K562 (cell line): Measurements from ENCODE around the gene EMID1. TPM values are rescaled to one million over a fixed set of nuclear protein-coding genes. Genes with fewer than 3 reads are reported as not detected.

Experiments used
- ATF4 ChIP-seq: fragments of 450-650 bp; formaldehyde crosslinking; IDR thresholded peaks from 2 replicates; pipeline ENCODE4 v1.4.0; 2022; ENCODE audit warnings: mild to moderate bottlenecking, moderate library complexity
- CTBP1 ChIP-seq: fragments of 450-650 bp; IDR thresholded peaks from 2 replicates; pipeline ENCODE4 v1.6.1; 2016; ENCODE audit warnings: borderline replicate concordance
- CTCFL ChIP-seq: IDR thresholded peaks from 2 replicates; pipeline ENCODE4 v1.6.1; 2011; ENCODE audit warnings: borderline replicate concordance, low read depth, mild to moderate bottlenecking, moderate library complexity, low read length; ENCODE audit not compliant: insufficient read depth, poor library complexity, severe bottlenecking
- DACH1 ChIP-seq: fragments of 450-650 bp; IDR thresholded peaks from 2 replicates; pipeline ENCODE4 v1.6.1; 2018; ENCODE audit not compliant: partially characterized antibody
- EGR1 ChIP-seq: fragments of 450-650 bp; conservative IDR thresholded peaks from 2 replicates; pipeline ENCODE4 v1.6.1; 2017; ENCODE audit warnings: mild to moderate bottlenecking
- FOXM1 ChIP-seq, 2 experiments: fragments of 450-650 bp in 1 of 2; sonication (generic) in 1 of 2; formaldehyde crosslinking in 1 of 2; IDR thresholded peaks; 2 replicates each; pipeline versions ENCODE4 v1.6.1 to v1.9.0; 2017 to 2022; ENCODE audit warnings: low read depth in 2 of 2, mild to moderate bottlenecking in 2 of 2, missing genetic modification reagents in 1 of 2, moderate library complexity in 1 of 2
- FOXP1 ChIP-seq: sonication (generic); formaldehyde crosslinking; IDR thresholded peaks from 2 replicates; pipeline ENCODE4 v1.8.0; 2022; ENCODE audit warnings: mild to moderate bottlenecking, missing genetic modification reagents
- HMG20B ChIP-seq: fragments of 250-450 bp; sonication (Bioruptor Pico); IDR thresholded peaks from 2 replicates; pipeline ENCODE4 v1.5.0; 2021; ENCODE audit warnings: mild to moderate bottlenecking
- IRF9 ChIP-seq: fragments of 450-650 bp; IDR thresholded peaks from 2 replicates; pipeline ENCODE4 v1.6.1; 2016; ENCODE audit warnings: missing biosample characterization, missing genetic modification characterization
- MEF2D ChIP-seq: conservative IDR thresholded peaks from 2 replicates; pipeline ENCODE4 v1.6.1; 2016; ENCODE audit warnings: low read depth, missing genetic modification characterization, missing compliant biosample characterization
- NFRKB ChIP-seq: fragments of 450-650 bp; IDR thresholded peaks from 2 replicates; pipeline ENCODE4 v1.6.1; 2016; ENCODE audit warnings: low read depth
- POU5F1 ChIP-seq: fragments of 150-350 bp; IDR thresholded peaks from 2 replicates; pipeline ENCODE4 v1.6.1; 2014; ENCODE audit warnings: borderline replicate concordance, low read length, low read depth, mild to moderate bottlenecking; ENCODE audit not compliant: partially characterized antibody
- RAD51 ChIP-seq: fragments of 450-650 bp; IDR thresholded peaks from 2 replicates; pipeline ENCODE4 v1.7.1; 2016; ENCODE audit warnings: low read depth, mild to moderate bottlenecking, borderline replicate concordance
- U2AF1 ChIP-seq: fragments of 200-400 bp; formaldehyde crosslinking; optimal IDR thresholded peaks from 2 replicates; pipeline ENCODE3; 2017; ENCODE audit warnings: mild to moderate bottlenecking, low read depth, low read length, moderate library complexity
- ZNF175 ChIP-seq: fragments of 200-800 bp; sonication (Bioruptor generic); IDR thresholded peaks from 2 replicates; pipeline ENCODE4 v1.6.1; 2016; ENCODE audit warnings: low read depth, mild to moderate bottlenecking, missing genetic modification characterization, missing compliant biosample characterization
- ZNF395 ChIP-seq: fragments of 200-800 bp; sonication (Bioruptor generic); IDR thresholded peaks from 2 replicates; pipeline ENCODE4 v1.6.1; 2017; ENCODE audit warnings: missing genetic modification characterization, missing compliant biosample characterization
- polyA plus RNA-seq, 8 experiments: library from polyadenylated mRNA; depleted of rRNA in 4 of 8; stranded (reverse) in 5 of 8; unstranded in 3 of 8; fragments of >200 nt; fragmentation: Nextera tagmentation in 2 of 8; fragmentation: Illumina TruSeq in 1 of 8; extraction: Ambion mirVana in 2 of 8; extraction: Trizol in 1 of 8; gene quantifications; 2 replicates each; pipeline versions ENCODE4 v1.2.1 to v1.2.3, GENCODE V29; 2011 to 2014; ENCODE audit warnings: inconsistent platforms in 1 of 8, missing spikeins in 1 of 8
- total RNA-seq, 7 experiments: library from RNA; depleted of rRNA in 6 of 7; stranded (reverse); fragments of >200 nt in 6 of 7; fragmentation: Illumina TruSeq in 2 of 7; extraction: Trizol in 2 of 7; gene quantifications; 2 replicates each; pipeline versions ENCODE4 v1.2.1 to v1.2.3, GENCODE V29; 2011 to 2021; ENCODE audit warnings: low replicate concordance in 1 of 7
- TF ChIP-seq, protein P1 (sequence below): IDR thresholded peaks from 2 replicates; pipeline ENCODE4 v1.6.1; 2016; ENCODE audit warnings: missing genetic modification characterization, missing compliant biosample characterization
- TF ChIP-seq, protein P2 (sequence below): fragments of 450-650 bp; formaldehyde crosslinking; IDR thresholded peaks from 2 replicates; pipeline ENCODE4 v1.4.0; 2020; ENCODE audit warnings: mild to moderate bottlenecking, moderate library complexity

Gene EMID1
- total and polyA plus RNA-seq, 9 of the 15 experiments (the other 6 are each of a cell fraction or from before 2014, with no cell fraction given), result 0.15 to 7.2 (median 2.7) TPM

DNA sequence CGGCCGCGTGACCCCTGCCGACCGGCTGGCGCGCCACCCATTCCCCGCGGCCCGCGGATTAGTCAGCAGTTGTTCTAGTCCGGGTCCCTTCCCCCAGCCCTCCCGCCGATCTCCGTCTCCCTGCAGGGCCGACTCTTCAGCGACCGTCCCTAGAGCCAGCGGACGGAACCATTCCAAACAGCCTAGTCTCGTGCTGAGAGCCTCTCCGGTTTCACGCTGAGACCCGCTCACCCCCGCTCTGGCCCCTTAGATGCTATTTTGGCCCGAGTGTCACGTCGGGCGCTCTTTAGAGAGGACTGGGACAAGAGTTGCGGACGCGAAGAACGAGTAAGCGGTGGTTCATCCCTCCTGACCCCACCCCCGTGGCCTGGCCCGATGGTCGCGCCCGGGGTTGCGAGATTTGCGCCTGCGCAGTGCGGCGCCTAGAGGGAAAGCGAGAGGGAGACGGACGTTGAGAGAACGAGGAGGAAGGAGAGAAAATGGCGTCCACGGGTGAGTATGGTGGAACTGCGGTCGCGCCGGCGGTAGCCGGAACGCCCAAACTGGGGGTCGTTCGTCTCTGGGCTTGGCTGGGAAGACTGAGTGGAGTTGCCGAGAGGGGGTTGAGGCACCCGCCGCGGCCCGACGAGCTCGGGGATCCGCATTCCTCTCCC is 62.3 kb downstream of the EMID1 start, which contains the start of the genes EWSR1 and RHBDD3 (continued):
- TF ChIP-seq, protein P1, sequence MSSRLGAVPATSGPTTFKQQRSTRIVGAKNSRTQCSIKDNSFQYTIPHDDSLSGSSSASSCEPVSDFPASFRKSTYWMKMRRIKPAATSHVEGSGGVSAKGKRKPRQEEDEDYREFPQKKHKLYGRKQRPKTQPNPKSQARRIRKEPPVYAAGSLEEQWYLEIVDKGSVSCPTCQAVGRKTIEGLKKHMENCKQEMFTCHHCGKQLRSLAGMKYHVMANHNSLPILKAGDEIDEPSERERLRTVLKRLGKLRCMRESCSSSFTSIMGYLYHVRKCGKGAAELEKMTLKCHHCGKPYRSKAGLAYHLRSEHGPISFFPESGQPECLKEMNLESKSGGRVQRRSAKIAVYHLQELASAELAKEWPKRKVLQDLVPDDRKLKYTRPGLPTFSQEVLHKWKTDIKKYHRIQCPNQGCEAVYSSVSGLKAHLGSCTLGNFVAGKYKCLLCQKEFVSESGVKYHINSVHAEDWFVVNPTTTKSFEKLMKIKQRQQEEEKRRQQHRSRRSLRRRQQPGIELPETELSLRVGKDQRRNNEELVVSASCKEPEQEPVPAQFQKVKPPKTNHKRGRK, result no peak
- peak; percentile 98 for TF ChIP-seq NFRKB
- TF ChIP-seq DACH1, result no peak
- TF ChIP-seq U2AF1, result no peak
- TF ChIP-seq, protein P2, sequence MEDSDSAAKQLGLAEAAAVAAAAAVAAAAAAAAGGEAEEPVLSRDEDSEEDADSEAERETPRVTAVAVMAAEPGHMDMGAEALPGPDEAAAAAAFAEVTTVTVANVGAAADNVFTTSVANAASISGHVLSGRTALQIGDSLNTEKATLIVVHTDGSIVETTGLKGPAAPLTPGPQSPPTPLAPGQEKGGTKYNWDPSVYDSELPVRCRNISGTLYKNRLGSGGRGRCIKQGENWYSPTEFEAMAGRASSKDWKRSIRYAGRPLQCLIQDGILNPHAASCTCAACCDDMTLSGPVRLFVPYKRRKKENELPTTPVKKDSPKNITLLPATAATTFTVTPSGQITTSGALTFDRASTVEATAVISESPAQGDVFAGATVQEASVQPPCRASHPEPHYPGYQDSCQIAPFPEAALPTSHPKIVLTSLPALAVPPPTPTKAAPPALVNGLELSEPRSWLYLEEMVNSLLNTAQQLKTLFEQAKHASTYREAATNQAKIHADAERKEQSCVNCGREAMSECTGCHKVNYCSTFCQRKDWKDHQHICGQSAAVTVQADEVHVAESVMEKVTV, result no peak
- TF ChIP-seq MEF2D (tag), result no peak
- TF ChIP-seq EGR1, result 0 out of 2 replicates have a peak, but pooled peaks have one; percentile 17
- no peak for TF ChIP-seq ZNF175 (CRISPR knock-in tag)
- peak; percentile 54 for TF ChIP-seq ZNF395
- TF ChIP-seq FOXP1 (CRISPR knock-in tag), result peak; percentile 12; the same call in 1 of the 2 replicates
- TF ChIP-seq CTBP1, result peak; percentile 49; the same call in 1 of the 2 replicates
- peak; percentile 36; the same call in 1 of the 2 replicates for TF ChIP-seq RAD51
- TF ChIP-seq FOXM1 (IDR thresholded peaks at IDR 0.05; ENCODE audit: low read depth), result peak; percentile 85
- TF ChIP-seq FOXM1 (CRISPR knock-in tag; IDR thresholded peaks at IDR 0.05; ENCODE audit: low read depth), result no peak
- no peak for TF ChIP-seq POU5F1
- TF ChIP-seq IRF9 (tag), result no peak
- TF ChIP-seq HMG20B (CRISPR knock-in tag), result no peak
- no peak for TF ChIP-seq ATF4 (CRISPR knock-in tag)
- no peak for TF ChIP-seq CTCFL
